Spleen (tissue), 11 donors: ENCODE results near the gene RAB38. TPM values are rescaled to one million over a fixed set of nuclear protein-coding genes. Genes with fewer than 3 reads are reported as not detected.

Experiments
- DNase-seq: peaks from one replicate; pipeline ENCODE4 v3.0.0-alpha.2; 2020
- H3K27ac ChIP-seq, 8 donors: fragments of 200-600 bp; sonication (generic) in 7 of 8; 1 replicate in 4 of 8; 2 replicates in 4 of 8; pipeline versions ENCODE4 v1.5.0 to v1.8.0; 2016 to 2021; ENCODE audit warnings: inconsistent platforms in 4 of 8, mild to moderate bottlenecking in 4 of 8, moderate library complexity in 1 of 8
- H3K27me3 ChIP-seq, 7 donors: fragments of 200-600 bp; sonication (generic) in 6 of 7; replicated peaks in 1 of 7; 1 replicate in 4 of 7; 2 replicates in 3 of 7; pipeline versions ENCODE4 v1.5.0 to v1.8.0; 2016 to 2021; ENCODE audit warnings: inconsistent platforms in 3 of 7, mild to moderate bottlenecking in 1 of 7
- H3K36me3 ChIP-seq, 6 donors: fragments of 200-600 bp; sonication (generic) in 5 of 6; 1 replicate in 4 of 6; 2 replicates in 2 of 6; pipeline versions ENCODE4 v1.5.0 to v1.8.0; 2016 to 2021; ENCODE audit warnings: inconsistent platforms in 2 of 6
- H3K4me1 ChIP-seq, 6 donors: fragments of 200-600 bp; sonication (generic) in 5 of 6; 1 replicate in 3 of 6; 2 replicates in 3 of 6; pipeline versions ENCODE4 v1.5.0 to v1.8.0; 2016 to 2021; ENCODE audit warnings: inconsistent platforms in 3 of 6
- H3K4me3 ChIP-seq, 8 donors: fragments of 200-600 bp; sonication (generic) in 7 of 8; 1 replicate in 4 of 8; 2 replicates in 4 of 8; pipeline versions ENCODE4 v1.5.0 to v1.8.0; 2016 to 2021; ENCODE audit warnings: inconsistent platforms in 4 of 8, mild to moderate bottlenecking in 4 of 8, moderate library complexity in 2 of 8
- H3K9me3 ChIP-seq, 8 donors: fragments of 200-600 bp; sonication (generic) in 7 of 8; 1 replicate in 4 of 8; 2 replicates in 4 of 8; pipeline versions ENCODE4 v1.5.0 to v1.8.0; 2016 to 2021; ENCODE audit warnings: inconsistent platforms in 4 of 8
- POLR2A ChIP-seq, 3 donors: fragments of 450-650 bp; IDR thresholded peaks; one replicate each; pipeline ENCODE4 v1.5.1; 2017; ENCODE audit warnings: antibody characterized with exemption in 3 of 3, mild to moderate bottlenecking in 1 of 3
- POLR2AphosphoS5 ChIP-seq, 3 donors: sonication (generic); formaldehyde crosslinking; IDR thresholded peaks; one replicate each; pipeline ENCODE4 v1.5.1; 2017; ENCODE audit warnings: antibody characterized with exemption in 3 of 3
- WGBS, 5 donors: extraction: QIAGEN DNeasy Blood & Tissue Kit in 3 of 5; methylation state at CpG; one replicate each; pipeline versions ENCODE4 v1.1.5 to v1.1.7; 2013 to 2018; 5-methylcytosine and 5-hydroxymethylcytosine counted together
- intact Hi-C: fragments of 100-400 bp; cut with DNase I; formaldehyde crosslinking; loops from one replicate; pipeline ENCODE4 v1.15.0; 2023; ENCODE audit warnings: low total_unique reads
- polyA plus RNA-seq, 3 donors: library from polyadenylated mRNA; stranded (reverse); fragments of 200-250 nt; gene quantifications; one replicate each; pipeline ENCODE4 v1.2.1, GENCODE V29; 2013
- total RNA-seq, 7 donors: library from RNA; depleted of rRNA in 3 of 7; stranded (reverse); fragments of >200 nt in 3 of 7; fragmentation: NEBNext Ultra II Directional in 4 of 7; extraction: Animal tissue kit (Norgen Biotek cat#: 25700) in 4 of 7; gene quantifications; one replicate each; pipeline versions ENCODE4 v1.1.0 to v1.2.1, GENCODE V29; 2016 to 2021
- TF ChIP-seq, protein P1 (sequence below), 11 experiments: fragments of 200-600 bp in 7 of 11; fragments of 450-650 bp in 4 of 11; sonication (generic) in 4 of 11; IDR thresholded peaks in 8 of 11; conservative IDR thresholded peaks in 3 of 11; 1 replicate in 7 of 11; 2 replicates in 4 of 11; pipeline versions ENCODE4 v1.4.0 to v1.8.0; 2016 to 2021; ENCODE audit warnings: antibody characterized with exemption in 11 of 11, inconsistent platforms in 4 of 11, mild to moderate bottlenecking in 1 of 11
- donor health status: healthy with polysubstance abuse.
- donor health status: DM: no; HTN: no; CAD: no; lungs with moderate emphysema.
- donor health status: DM: no; HTN: no; CAD: no.
- donor health status: Bipolar disorder and iron deficiency.
- donor health status: healthy.
- donor health status: DM: no; HTN: no; CAD: no.
- donor health status: DM: yes; HTN: yes; CAD: no.

RAB38 gene
- total and polyA plus RNA-seq, 10 donors: 0.73 to 3.5 (median 1.6) TPM

DNA sequence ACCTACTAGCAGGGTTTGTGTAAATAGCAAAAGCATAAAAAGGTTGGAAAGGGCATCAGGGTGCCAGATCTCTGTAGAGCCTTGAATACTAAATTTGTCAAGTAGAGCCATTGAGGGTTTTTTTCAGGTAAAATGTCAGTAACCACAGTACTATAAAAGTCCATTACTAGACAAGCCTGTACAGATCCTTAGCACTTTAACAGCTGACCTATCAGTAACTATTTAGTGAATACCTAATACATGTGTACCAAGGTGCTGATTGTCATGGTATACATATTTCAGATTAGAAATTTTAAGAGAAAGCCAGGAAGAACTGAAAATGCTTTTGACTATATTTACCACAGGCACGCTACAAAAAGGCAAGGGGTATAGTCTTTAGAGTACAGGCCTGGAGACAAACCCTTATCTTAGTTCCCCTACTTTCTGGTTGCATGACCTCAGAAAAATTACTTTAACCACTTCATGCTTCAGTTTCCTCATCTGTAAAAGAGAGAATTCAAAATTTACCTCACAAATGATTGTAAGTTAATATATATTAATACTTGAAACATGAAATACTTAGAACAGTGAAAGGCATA is 57.9 kb downstream of the RAB38 start:
- no peak for DNase-seq
- H3K9me3 ChIP-seq: no peaks in the 10 kb centered on the region
- H3K36me3 ChIP-seq: no peaks in the 10 kb centered on the region
- H3K4me3 ChIP-seq: no peak overlapping the region
- H3K4me1 ChIP-seq: no peaks in the 10 kb centered on the region
- intact Hi-C loops: no loop called here
- H3K27me3 ChIP-seq: no peaks in the 10 kb centered on the region
- no peak overlapping the region for H3K27ac ChIP-seq
- TF ChIP-seq POLR2A (IDR thresholded peaks at IDR 0.05): no peak
- TF ChIP-seq, protein P1, sequence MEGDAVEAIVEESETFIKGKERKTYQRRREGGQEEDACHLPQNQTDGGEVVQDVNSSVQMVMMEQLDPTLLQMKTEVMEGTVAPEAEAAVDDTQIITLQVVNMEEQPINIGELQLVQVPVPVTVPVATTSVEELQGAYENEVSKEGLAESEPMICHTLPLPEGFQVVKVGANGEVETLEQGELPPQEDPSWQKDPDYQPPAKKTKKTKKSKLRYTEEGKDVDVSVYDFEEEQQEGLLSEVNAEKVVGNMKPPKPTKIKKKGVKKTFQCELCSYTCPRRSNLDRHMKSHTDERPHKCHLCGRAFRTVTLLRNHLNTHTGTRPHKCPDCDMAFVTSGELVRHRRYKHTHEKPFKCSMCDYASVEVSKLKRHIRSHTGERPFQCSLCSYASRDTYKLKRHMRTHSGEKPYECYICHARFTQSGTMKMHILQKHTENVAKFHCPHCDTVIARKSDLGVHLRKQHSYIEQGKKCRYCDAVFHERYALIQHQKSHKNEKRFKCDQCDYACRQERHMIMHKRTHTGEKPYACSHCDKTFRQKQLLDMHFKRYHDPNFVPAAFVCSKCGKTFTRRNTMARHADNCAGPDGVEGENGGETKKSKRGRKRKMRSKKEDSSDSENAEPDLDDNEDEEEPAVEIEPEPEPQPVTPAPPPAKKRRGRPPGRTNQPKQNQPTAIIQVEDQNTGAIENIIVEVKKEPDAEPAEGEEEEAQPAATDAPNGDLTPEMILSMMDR (IDR thresholded peaks at IDR 0.05 in 8 of 11, conservative IDR thresholded peaks at IDR 0.05 in 3 of 11): no peak
- TF ChIP-seq POLR2AphosphoS5 (IDR thresholded peaks at IDR 0.05): no peak
- WGBS, 5 donors: 76 to 92% (median 85%) methylated on average over 1 of the region's 1 CpG

- no peaks in the 10 kb centered on the region for H3K4me1 ChIP-seq
- no peaks in the 10 kb centered on the region for H3K27me3 ChIP-seq
- no peaks in the 10 kb centered on the region for H3K36me3 ChIP-seq
- no peak for DNase-seq
- intact Hi-C loops: no loop called here
- no peak overlapping the region for H3K27ac ChIP-seq
- 72 to 85% (median 72%) methylated on average over 6 of the region's 6 CpGs for WGBS, 5 donors
- TF ChIP-seq POLR2AphosphoS5 (IDR thresholded peaks at IDR 0.05) (no peak), POLR2A (IDR thresholded peaks at IDR 0.05) (no peak)
- TF ChIP-seq, protein P1 (IDR thresholded peaks at IDR 0.05 in 8 of 11, conservative IDR thresholded peaks at IDR 0.05 in 3 of 11): no peak
- H3K4me3 ChIP-seq: no peak overlapping the region
- no peaks in the 10 kb centered on the region for H3K9me3 ChIP-seq
Measured at GRCh38 chr11:88115828-88116755, 59.2 kb downstream of the RAB38 start.

- Histone ChIP-seq H3K4me1 (no peaks in the 10 kb centered on the region), H3K27ac (no peak overlapping the region)
- WGBS, 5 donors: 58 to 82% (median 72%) methylated on average over 1 of the region's 1 CpG
Measured at GRCh38 chr11:88114486-88115045, 60.7 kb downstream of the RAB38 start.

More at GRCh38 chr11:88114486-88115045, 60.7 kb downstream of the RAB38 start:
- Histone ChIP-seq H3K36me3 (no peaks in the 10 kb centered on the region), H3K9me3 (no peaks in the 10 kb centered on the region), H3K4me3 (no peak overlapping the region), H3K27me3 (no peaks in the 10 kb centered on the region)
- TF ChIP-seq, protein P1 (IDR thresholded peaks at IDR 0.05 in 8 of 11, conservative IDR thresholded peaks at IDR 0.05 in 3 of 11): no peak
- TF ChIP-seq POLR2AphosphoS5 (IDR thresholded peaks at IDR 0.05): no peak
- intact Hi-C loops: no loop called here
- DNase-seq: no peak
